ENCODE measurements around the gene MYOZ1. TPM values are rescaled to one million over a fixed set of nuclear protein-coding genes. Genes with fewer than 3 reads are reported as not detected.

The MYOZ1 gene
- total RNA-seq, 2 experiments from 2014 or later: not detected

DNA sequence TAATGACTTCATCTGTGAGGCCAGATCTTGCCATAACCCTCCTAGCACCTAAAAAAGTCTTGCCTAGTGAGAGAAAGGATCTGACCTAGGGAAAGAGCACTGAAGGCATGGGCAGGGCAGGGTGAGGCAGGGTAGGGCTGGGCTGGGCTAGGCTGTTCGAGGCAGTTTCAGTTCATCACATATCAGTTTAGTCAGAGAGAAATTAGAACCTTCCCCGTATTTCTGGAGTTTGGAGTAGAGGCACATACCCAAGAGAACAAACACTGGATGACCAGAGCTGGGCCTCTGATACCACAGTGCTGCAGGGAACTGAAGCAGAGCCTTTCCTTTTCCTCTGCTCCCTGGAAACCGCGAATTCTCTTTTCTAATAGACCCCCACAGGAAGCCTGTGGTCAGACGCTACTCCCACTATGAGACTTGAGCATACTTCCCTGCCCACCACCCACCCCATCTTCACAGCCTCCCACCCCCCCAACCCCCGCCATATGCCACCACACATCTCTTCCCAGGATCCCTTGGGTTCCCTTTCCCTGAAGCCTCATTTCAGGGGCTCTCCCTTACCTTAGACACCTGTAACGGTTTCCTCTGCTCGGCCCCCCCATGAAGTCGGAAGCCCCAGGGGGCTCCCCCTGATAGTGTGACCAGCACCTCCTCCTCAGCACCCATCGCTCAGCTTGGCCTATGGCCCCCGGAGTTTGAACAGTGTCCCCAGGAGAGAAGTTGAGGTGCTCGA is 14.1 kb upstream of the MYOZ1 start:
- DNase-seq: no peak
- Mint-ChIP-seq H3K4me1 (no peaks in the 10 kb centered on the region), H3K9me3 (no peaks in the 10 kb centered on the region), H3K36me3 (ENCODE audit: low read depth) (no peaks in the 10 kb centered on the region), H3K4me3 (no peak overlapping the region), H3K27me3 (no peaks in the 10 kb centered on the region), H3K27ac (no peak overlapping the region)
- CTCF ChIA-PET: no interaction called here
- POLR2A ChIA-PET: no interaction called here

DNA sequence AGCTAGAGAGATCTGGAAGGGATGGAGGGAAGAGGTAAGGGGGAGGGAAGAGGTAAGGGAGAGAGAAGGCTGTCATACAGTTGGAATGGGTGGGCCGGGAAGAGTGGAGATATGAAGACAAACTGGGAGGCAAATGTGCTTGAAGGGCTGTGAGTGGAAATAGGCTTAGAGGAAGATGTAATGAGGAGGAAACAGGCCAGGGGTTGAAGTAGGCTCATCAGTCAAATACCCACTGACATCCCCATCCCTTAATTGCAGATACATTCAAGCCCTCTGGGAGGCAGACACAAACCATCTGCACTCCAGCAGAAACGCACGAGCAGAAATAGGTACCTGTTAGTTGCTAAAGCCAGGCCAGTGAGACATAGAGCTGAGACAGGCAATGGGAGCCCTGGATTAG is 12.4 kb upstream of the MYOZ1 start:
- no peak overlapping the region for H3K4me3 Mint-ChIP-seq
- POLR2A ChIA-PET: no interaction called here
- no peak overlapping the region for H3K27ac Mint-ChIP-seq
- CTCF ChIA-PET: interaction anchor here (1.9 kb wide), 1 partner anchor 10 kb away, joined by 5 read pairs; no protein-coding TSS in a partner anchor
- no peaks in the 10 kb centered on the region for H3K36me3 Mint-ChIP-seq (ENCODE audit: low read depth)
- peaks cover under 1% of the 10 kb centered on the region for H3K4me1 Mint-ChIP-seq
- H3K27me3 Mint-ChIP-seq: no peaks in the 10 kb centered on the region
- H3K9me3 Mint-ChIP-seq: no peaks in the 10 kb centered on the region
- no peak for DNase-seq

DNA sequence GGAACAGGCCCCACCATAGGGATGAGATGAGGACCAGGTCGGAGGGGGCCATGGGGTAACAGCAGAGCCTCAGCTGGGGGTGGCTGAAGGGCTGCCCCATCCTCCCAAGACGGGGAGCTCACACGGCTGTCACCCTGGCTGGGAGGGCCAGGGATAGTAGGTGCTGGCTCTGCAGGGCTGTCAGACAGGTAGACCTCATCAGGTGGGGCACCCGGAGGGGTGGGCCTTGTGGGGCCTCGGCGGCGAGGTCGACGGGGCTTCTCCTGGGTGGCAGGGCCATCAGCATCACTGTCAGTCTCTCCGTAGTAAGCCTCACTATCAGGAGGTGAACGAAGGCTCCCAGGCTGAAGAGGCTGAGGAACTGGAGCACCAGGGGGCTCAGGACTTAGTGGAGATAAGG is 11.9 kb upstream of the MYOZ1 start:
- H3K27me3 Mint-ChIP-seq: no peaks in the 10 kb centered on the region
- H3K4me1 Mint-ChIP-seq: peaks cover 2% of the 10 kb centered on the region
- no peak overlapping the region for H3K4me3 Mint-ChIP-seq
- POLR2A ChIA-PET: no interaction called here
- no peak overlapping the region for H3K27ac Mint-ChIP-seq
- CTCF ChIA-PET: interaction anchor here (1.9 kb wide), 1 partner anchor 9 kb away, joined by 5 read pairs; no protein-coding TSS in a partner anchor
- no peaks in the 10 kb centered on the region for H3K36me3 Mint-ChIP-seq (ENCODE audit: low read depth)
- H3K9me3 Mint-ChIP-seq: no peaks in the 10 kb centered on the region
- DNase-seq: no peak

- H3K27ac Mint-ChIP-seq: no peak overlapping the region
- H3K9me3 Mint-ChIP-seq: no peaks in the 10 kb centered on the region
- no peak for DNase-seq
- H3K4me3 Mint-ChIP-seq: no peak overlapping the region
- H3K4me1 Mint-ChIP-seq: peaks cover 4% of the 10 kb centered on the region
- CTCF ChIA-PET: interaction anchor here (0.5 to 1.4 kb wide), 3 partner anchors 17 to 124 kb away, joined by 3 to 4 read pairs (median 3); no protein-coding TSS in a partner anchor
- POLR2A ChIA-PET: no interaction called here
- H3K36me3 Mint-ChIP-seq (ENCODE audit: low read depth): no peaks in the 10 kb centered on the region
- H3K27me3 Mint-ChIP-seq: peaks cover 3% of the 10 kb centered on the region
Observed at GRCh38 chr10:73650537-73651331, 9.5 kb upstream of the MYOZ1 start.

GRCh38 chr10:73649876-73650536 is 8.7 kb upstream of the MYOZ1 start:
- ChIA-PET CTCF (interaction anchor here (1.4 kb wide), 1 partner anchor 19 kb away, joined by 4 read pairs; no protein-coding TSS in a partner anchor), POLR2A (no interaction called here)
- peaks cover 8% of the 10 kb centered on the region for H3K4me1 Mint-ChIP-seq
- no peaks in the 10 kb centered on the region for H3K36me3 Mint-ChIP-seq (ENCODE audit: low read depth)
- no peak for DNase-seq
- H3K9me3 Mint-ChIP-seq: no peaks in the 10 kb centered on the region
- peaks cover 3% of the 10 kb centered on the region for H3K27me3 Mint-ChIP-seq
- H3K4me3 Mint-ChIP-seq: no peak overlapping the region
- H3K27ac Mint-ChIP-seq: no peak overlapping the region

GRCh38 chr10:73648975-73649829 is 7.9 kb upstream of the MYOZ1 start:
- Mint-ChIP-seq H3K4me3 (no peak overlapping the region), H3K36me3 (ENCODE audit: low read depth) (no peaks in the 10 kb centered on the region), H3K4me1 (peaks cover 13% of the 10 kb centered on the region), H3K9me3 (no peaks in the 10 kb centered on the region), H3K27ac (peak overlapping the region; percentile 27), H3K27me3 (peaks cover 3% of the 10 kb centered on the region)
- ChIA-PET CTCF (interaction anchor here (0.9 to 1.8 kb wide), 4 partner anchors 9 to 379 kb away, joined by 3 to 11 read pairs (median 4); no protein-coding TSS in a partner anchor), POLR2A (no interaction called here)
- DNase-seq: no peak

GRCh38 chr10:73647875-73648651 is 6.8 kb upstream of the MYOZ1 start:
- Mint-ChIP-seq H3K4me3 (peak overlapping the region; percentile 57), H3K36me3 (ENCODE audit: low read depth) (no peaks in the 10 kb centered on the region), H3K4me1 (peaks cover 22% of the 10 kb centered on the region), H3K27ac (no peak overlapping the region), H3K9me3 (no peaks in the 10 kb centered on the region), H3K27me3 (peaks cover 3% of the 10 kb centered on the region)
- CTCF ChIA-PET: interaction anchor here (0.6 to 1.8 kb wide), 6 partner anchors 10 to 988 kb away, joined by 3 to 11 read pairs (median 3); no protein-coding TSS in a partner anchor
- POLR2A ChIA-PET: no interaction called here
- DNase-seq: no peak

DNA sequence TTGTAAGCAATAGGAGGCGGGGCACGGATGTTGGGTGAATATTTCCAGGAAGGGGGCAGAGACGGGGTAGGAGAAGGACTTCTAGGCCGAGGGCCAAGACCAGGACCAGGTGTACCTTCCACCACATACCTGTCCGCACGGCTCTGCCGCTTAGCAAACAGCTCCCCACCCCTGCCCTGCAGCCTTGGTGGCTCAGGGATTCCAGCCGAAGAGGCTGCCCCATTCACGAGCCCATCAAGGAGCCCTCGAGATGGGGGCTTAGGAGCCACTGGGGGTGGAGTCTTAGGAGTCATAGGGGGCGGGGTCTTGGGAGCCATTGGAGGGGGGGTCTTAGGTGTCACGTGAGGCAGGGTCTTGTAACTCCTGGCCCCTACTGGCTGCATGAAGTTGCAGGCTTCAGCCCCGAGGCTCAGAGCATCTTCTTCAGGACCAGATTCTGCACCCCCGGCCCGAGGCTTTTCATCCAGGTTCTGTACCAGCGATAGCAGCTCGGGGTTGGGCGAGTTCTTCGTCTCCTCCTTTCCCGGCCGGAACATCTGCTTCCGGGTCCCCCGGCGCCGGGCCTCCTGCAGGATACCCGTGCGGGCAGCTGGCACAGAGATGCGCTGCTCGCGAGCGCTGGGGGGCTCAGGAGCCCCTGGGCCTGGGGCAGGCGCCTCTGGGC is 6.1 kb upstream of the MYOZ1 start:
- ChIA-PET POLR2A (interaction anchor here (0.6 kb wide), 1 partner anchor 1366 kb away, joined by 3 read pairs; no protein-coding TSS in a partner anchor), CTCF (interaction anchor here (0.6 to 1.5 kb wide), 3 partner anchors 11 to 988 kb away, joined by 3 read pairs; no protein-coding TSS in a partner anchor)
- no peaks in the 10 kb centered on the region for H3K9me3 Mint-ChIP-seq
- H3K4me3 Mint-ChIP-seq: peak overlapping the region; percentile 57
- no peak overlapping the region for H3K27ac Mint-ChIP-seq
- peaks cover 22% of the 10 kb centered on the region for H3K4me1 Mint-ChIP-seq
- peak; percentile 21 for DNase-seq
- no peaks in the 10 kb centered on the region for H3K36me3 Mint-ChIP-seq (ENCODE audit: low read depth)
- peaks cover 3% of the 10 kb centered on the region for H3K27me3 Mint-ChIP-seq

GRCh38 chr10:73646598-73647041 is 5.3 kb upstream of the MYOZ1 start:
- no peak overlapping the region for H3K4me3 Mint-ChIP-seq
- H3K9me3 Mint-ChIP-seq: no peaks in the 10 kb centered on the region
- DNase-seq: no peak
- H3K27me3 Mint-ChIP-seq: peaks cover 3% of the 10 kb centered on the region
- POLR2A ChIA-PET: no interaction called here
- H3K4me1 Mint-ChIP-seq: peaks cover 22% of the 10 kb centered on the region
- H3K36me3 Mint-ChIP-seq (ENCODE audit: low read depth): no peaks in the 10 kb centered on the region
- no peak overlapping the region for H3K27ac Mint-ChIP-seq
- CTCF ChIA-PET: no interaction called here

- Mint-ChIP-seq H3K27me3 (peaks cover 3% of the 10 kb centered on the region), H3K9me3 (no peaks in the 10 kb centered on the region), H3K4me3 (no peak overlapping the region), H3K27ac (no peak overlapping the region), H3K4me1 (peaks cover 22% of the 10 kb centered on the region), H3K36me3 (ENCODE audit: low read depth) (no peaks in the 10 kb centered on the region)
- no peak for DNase-seq
- POLR2A ChIA-PET: interaction anchor here (0.6 kb wide), 1 partner anchor 49 kb away, joined by 3 read pairs; no protein-coding TSS in a partner anchor
- CTCF ChIA-PET: interaction anchor here (1.0 to 3.4 kb wide), 7 partner anchors 10 to 206 kb away, joined by 3 to 28 read pairs (median 4); no protein-coding TSS in a partner anchor
Observed at GRCh38 chr10:73645251-73645650, 4.0 kb upstream of the MYOZ1 start.

GRCh38 chr10:73644767-73645166 is 3.5 kb upstream of the MYOZ1 start:
- no peak for DNase-seq
- H3K9me3 Mint-ChIP-seq: no peaks in the 10 kb centered on the region
- peaks cover 22% of the 10 kb centered on the region for H3K4me1 Mint-ChIP-seq
- POLR2A ChIA-PET: interaction anchor here (0.6 kb wide), 1 partner anchor 48 kb away, joined by 3 read pairs; no protein-coding TSS in a partner anchor
- H3K4me3 Mint-ChIP-seq: no peak overlapping the region
- H3K27ac Mint-ChIP-seq: no peak overlapping the region
- peaks cover 4% of the 10 kb centered on the region for H3K27me3 Mint-ChIP-seq
- no peaks in the 10 kb centered on the region for H3K36me3 Mint-ChIP-seq (ENCODE audit: low read depth)
- CTCF ChIA-PET: interaction anchor here (0.9 to 3.4 kb wide), 10 partner anchors 9 to 206 kb away, joined by 3 to 28 read pairs (median 4); no protein-coding TSS in a partner anchor
